Measurements from ENCODE around the gene MBOAT2.
"Not testable (repeated sequence)": the region's sequence is repeated elsewhere in the genome, so short reads cannot be mapped to it uniquely, and the experiment has no call there.

MBOAT2 gene

GRCh38 chr2:9003616-9004337, at the start of gene MBOAT2:
TSS of gene MBOAT2 (minus strand) at chr2:9003684. CDS start at chr2:9003614, 70 bp downstream.
- H3K9me3 Mint-ChIP-seq: no peaks in the 10 kb centered on the region
- H3K4me1 Mint-ChIP-seq: peaks cover 17% of the 10 kb centered on the region
- peak within 1 kb of the TSS; percentile 86 for H3K4me3 Mint-ChIP-seq
- H3K27me3 Mint-ChIP-seq: no peaks in the 10 kb centered on the region
- no peak within 1 kb of the TSS for H3K27ac Mint-ChIP-seq
- no peaks in the 10 kb centered on the region for H3K36me3 Mint-ChIP-seq

GRCh38 chr2:9052821-9053533, 49.5 kb upstream of the MBOAT2 start:
- no peak overlapping the region for H3K4me3 Mint-ChIP-seq
- H3K4me1 Mint-ChIP-seq: peaks cover 12% of the 10 kb centered on the region
- peaks cover 4% of the 10 kb centered on the region for H3K9me3 Mint-ChIP-seq
- H3K27me3 Mint-ChIP-seq: peaks cover 2% of the 10 kb centered on the region
- H3K36me3 Mint-ChIP-seq: peaks cover 3% of the 10 kb centered on the region
- no peak overlapping the region for H3K27ac Mint-ChIP-seq

- H3K4me1 Mint-ChIP-seq: peaks cover 12% of the 10 kb centered on the region
- H3K9me3 Mint-ChIP-seq, H3K4me3 Mint-ChIP-seq, H3K27me3 Mint-ChIP-seq, H3K27ac Mint-ChIP-seq, H3K36me3 Mint-ChIP-seq: not testable (repeated sequence)
These were observed 48.0 kb upstream of the MBOAT2 start for GRCh38 chr2:9051451-9051850.

GRCh38 chr2:9050122-9050809, 46.8 kb upstream of the MBOAT2 start:
- H3K36me3 Mint-ChIP-seq: no peaks in the 10 kb centered on the region
- H3K4me1 Mint-ChIP-seq: peaks cover 6% of the 10 kb centered on the region
- no peak overlapping the region for H3K4me3 Mint-ChIP-seq
- no peaks in the 10 kb centered on the region for H3K9me3 Mint-ChIP-seq
- no peak overlapping the region for H3K27ac Mint-ChIP-seq
- H3K27me3 Mint-ChIP-seq: peaks cover 2% of the 10 kb centered on the region

- no peaks in the 10 kb centered on the region for H3K4me1 Mint-ChIP-seq
- H3K27me3 Mint-ChIP-seq: peaks cover 3% of the 10 kb centered on the region
- H3K4me3 Mint-ChIP-seq: no peak overlapping the region
- no peaks in the 10 kb centered on the region for H3K9me3 Mint-ChIP-seq
- no peak overlapping the region for H3K27ac Mint-ChIP-seq
- H3K36me3 Mint-ChIP-seq: no peaks in the 10 kb centered on the region
These were observed 42.1 kb upstream of the MBOAT2 start for GRCh38 chr2:9045595-9045994.

- H3K4me1 Mint-ChIP-seq, H3K4me3 Mint-ChIP-seq, H3K9me3 Mint-ChIP-seq, H3K36me3 Mint-ChIP-seq, H3K27ac Mint-ChIP-seq, H3K27me3 Mint-ChIP-seq: not testable (repeated sequence)
These were observed 40.0 kb upstream of the MBOAT2 start for GRCh38 chr2:9043491-9043890.

GRCh38 chr2:9037166-9037565, 33.7 kb upstream of the MBOAT2 start:
- peaks cover 13% of the 10 kb centered on the region for H3K27me3 Mint-ChIP-seq
- H3K27ac Mint-ChIP-seq: no peak overlapping the region
- H3K36me3 Mint-ChIP-seq: peaks cover 4% of the 10 kb centered on the region
- H3K9me3 Mint-ChIP-seq: peaks cover 12% of the 10 kb centered on the region
- H3K4me1 Mint-ChIP-seq: no peaks in the 10 kb centered on the region
- H3K4me3 Mint-ChIP-seq: no peak overlapping the region

- no peaks in the 10 kb centered on the region for H3K4me1 Mint-ChIP-seq
- H3K36me3 Mint-ChIP-seq: peaks cover 4% of the 10 kb centered on the region
- peaks cover 23% of the 10 kb centered on the region for H3K27me3 Mint-ChIP-seq
- H3K4me3 Mint-ChIP-seq: no peak overlapping the region
- H3K9me3 Mint-ChIP-seq: peaks cover 7% of the 10 kb centered on the region
- H3K27ac Mint-ChIP-seq: no peak overlapping the region
These were observed 30.1 kb upstream of the MBOAT2 start for GRCh38 chr2:9033385-9034168.

GRCh38 chr2:9032536-9033255, 29.2 kb upstream of the MBOAT2 start:
- peaks cover under 1% of the 10 kb centered on the region for H3K9me3 Mint-ChIP-seq
- no peaks in the 10 kb centered on the region for H3K36me3 Mint-ChIP-seq
- H3K27ac Mint-ChIP-seq: no peak overlapping the region
- peaks cover 18% of the 10 kb centered on the region for H3K27me3 Mint-ChIP-seq
- H3K4me3 Mint-ChIP-seq: no peak overlapping the region
- H3K4me1 Mint-ChIP-seq: no peaks in the 10 kb centered on the region

GRCh38 chr2:9032121-9032520, 28.6 kb upstream of the MBOAT2 start:
- no peak overlapping the region for H3K4me3 Mint-ChIP-seq
- H3K9me3 Mint-ChIP-seq: no peaks in the 10 kb centered on the region
- H3K27ac Mint-ChIP-seq: no peak overlapping the region
- H3K4me1 Mint-ChIP-seq: no peaks in the 10 kb centered on the region
- no peaks in the 10 kb centered on the region for H3K36me3 Mint-ChIP-seq
- H3K27me3 Mint-ChIP-seq: peaks cover 21% of the 10 kb centered on the region

- peaks cover 24% of the 10 kb centered on the region for H3K27me3 Mint-ChIP-seq
- H3K9me3 Mint-ChIP-seq: no peaks in the 10 kb centered on the region
- H3K4me1 Mint-ChIP-seq: no peaks in the 10 kb centered on the region
- H3K4me3 Mint-ChIP-seq: no peak overlapping the region
- H3K36me3 Mint-ChIP-seq: no peaks in the 10 kb centered on the region
- no peak overlapping the region for H3K27ac Mint-ChIP-seq
These were observed 27.8 kb upstream of the MBOAT2 start for GRCh38 chr2:9031246-9031645.

- H3K4me3 Mint-ChIP-seq: no peak overlapping the region
- H3K4me1 Mint-ChIP-seq: no peaks in the 10 kb centered on the region
- peaks cover 23% of the 10 kb centered on the region for H3K27me3 Mint-ChIP-seq
- H3K27ac Mint-ChIP-seq: no peak overlapping the region
- no peaks in the 10 kb centered on the region for H3K36me3 Mint-ChIP-seq
- H3K9me3 Mint-ChIP-seq: no peaks in the 10 kb centered on the region
These were observed 27.4 kb upstream of the MBOAT2 start for GRCh38 chr2:9030841-9031240.

- Mint-ChIP-seq H3K27me3 (peaks cover 23% of the 10 kb centered on the region), H3K4me3 (no peak overlapping the region)
These were observed 26.7 kb upstream of the MBOAT2 start for GRCh38 chr2:9030190-9030589.

GRCh38 chr2:9029721-9030120, 26.2 kb upstream of the MBOAT2 start:
- Mint-ChIP-seq H3K36me3 (no peaks in the 10 kb centered on the region), H3K9me3 (no peaks in the 10 kb centered on the region), H3K27me3 (peaks cover 25% of the 10 kb centered on the region), H3K4me1 (no peaks in the 10 kb centered on the region), H3K4me3 (no peak overlapping the region), H3K27ac (no peak overlapping the region)

More at GRCh38 chr2:9030190-9030589, 26.7 kb upstream of the MBOAT2 start:
- no peaks in the 10 kb centered on the region for H3K36me3 Mint-ChIP-seq
- no peaks in the 10 kb centered on the region for H3K9me3 Mint-ChIP-seq
- no peak overlapping the region for H3K27ac Mint-ChIP-seq
- H3K4me1 Mint-ChIP-seq: no peaks in the 10 kb centered on the region

- no peak overlapping the region for H3K27ac Mint-ChIP-seq
- H3K4me3 Mint-ChIP-seq: no peak overlapping the region
- no peaks in the 10 kb centered on the region for H3K4me1 Mint-ChIP-seq
- H3K36me3 Mint-ChIP-seq: no peaks in the 10 kb centered on the region
- H3K9me3 Mint-ChIP-seq: no peaks in the 10 kb centered on the region
- peaks cover 26% of the 10 kb centered on the region for H3K27me3 Mint-ChIP-seq
These were observed 24.4 kb upstream of the MBOAT2 start for GRCh38 chr2:9027884-9028283.
